Measurements from ENCODE around the gene PTPRE. TPM values are rescaled to one million over a fixed set of nuclear protein-coding genes. Genes with fewer than 3 reads are reported as not detected.

The PTPRE gene
- total RNA-seq, 6 donors from 2014 or later, result 49.9 to 89.2 (median 64.2) TPM

- DNase-seq (no peak), ATAC-seq (ENCODE audit: low FRiP score in 2 of 2) (no peak)
- 37 to 39% methylated on average over 12 of the region's 12 CpGs for WGBS, 2 donors
- Histone ChIP-seq H3K4me3 (no peak overlapping the region), H3K4me1 (peaks cover 38 to 54% (median 41%) of the 10 kb centered on the region in 4 donors), H3K9me3 (no peaks in the 10 kb centered on the region), H3K27ac (peak overlapping the region; percentile 66 to 85 (median 80)), H3K36me3 (no peaks in the 10 kb centered on the region), H3K27me3 (no peaks in the 10 kb centered on the region)
- TF ChIP-seq EP300 (IDR thresholded peaks at IDR 0.05), result peak in 2 of 4 donors; percentile 49 to 72
- no peak for TF ChIP-seq POLR2A (IDR thresholded peaks at IDR 0.05)
- TF ChIP-seq POLR2AphosphoS5 (IDR thresholded peaks at IDR 0.05), result peak; percentile 25 to 52
- peak in 1 of 6 experiments; percentile 29 for TF ChIP-seq CTCF (IDR thresholded peaks at IDR 0.05)
Observed at GRCh38 chr10:127919418-127920271, 12.7 kb downstream of the PTPRE start.

GRCh38 chr10:127920306-127921074 is 13.6 kb downstream of the PTPRE start:
- DNase-seq (no peak), ATAC-seq (ENCODE audit: low FRiP score in 2 of 2) (peak in 1 of 2 donors; percentile 21)
- H3K9me3 ChIP-seq, result no peaks in the 10 kb centered on the region
- H3K36me3 ChIP-seq, result no peaks in the 10 kb centered on the region
- peak overlapping the region; percentile 66 to 85 (median 80) for H3K27ac ChIP-seq
- no peak overlapping the region for H3K4me3 ChIP-seq
- peaks cover 43 to 60% (median 44%) of the 10 kb centered on the region in 4 donors for H3K4me1 ChIP-seq
- no peaks in the 10 kb centered on the region for H3K27me3 ChIP-seq
- 75% methylated on average over 10 to 11 of the region's 11 CpGs for WGBS, 2 donors
- TF ChIP-seq POLR2A (IDR thresholded peaks at IDR 0.05) (no peak), EP300 (IDR thresholded peaks at IDR 0.05) (no peak), CTCF (IDR thresholded peaks at IDR 0.05) (no peak), POLR2AphosphoS5 (IDR thresholded peaks at IDR 0.05) (no peak)

- 73 to 89% methylated on average over 6 to 11 of the region's 11 CpGs for WGBS, 2 donors
- peak overlapping the region; percentile 67 to 85 (median 80) for H3K27ac ChIP-seq
- no peaks in the 10 kb centered on the region for H3K27me3 ChIP-seq
- no peaks in the 10 kb centered on the region for H3K9me3 ChIP-seq
- H3K4me1 ChIP-seq, result peaks cover 50 to 67% (median 50%) of the 10 kb centered on the region in 4 donors
- no peak for ATAC-seq (ENCODE audit: low FRiP score in 2 of 2)
- H3K4me3 ChIP-seq, result no peak overlapping the region
- DNase-seq, result peak in 1 of 2 donors; percentile 50
- H3K36me3 ChIP-seq, result no peaks in the 10 kb centered on the region
- TF ChIP-seq POLR2A (IDR thresholded peaks at IDR 0.05), result no peak
- TF ChIP-seq CTCF (IDR thresholded peaks at IDR 0.05), result no peak
- no peak for TF ChIP-seq POLR2AphosphoS5 (IDR thresholded peaks at IDR 0.05)
- no peak for TF ChIP-seq EP300 (IDR thresholded peaks at IDR 0.05)
Observed at GRCh38 chr10:127921075-127921752, 14.3 kb downstream of the PTPRE start.

GRCh38 chr10:127921753-127922145 is 14.8 kb downstream of the PTPRE start:
- H3K27me3 ChIP-seq, result no peaks in the 10 kb centered on the region
- no peak overlapping the region for H3K4me3 ChIP-seq
- no peaks in the 10 kb centered on the region for H3K9me3 ChIP-seq
- DNase-seq, result no peak
- no peaks in the 10 kb centered on the region for H3K36me3 ChIP-seq
- TF ChIP-seq EP300 (IDR thresholded peaks at IDR 0.05), result no peak
- peak overlapping the region; percentile 67 to 85 (median 80) for H3K27ac ChIP-seq
- H3K4me1 ChIP-seq, result peaks cover 50 to 72% (median 53%) of the 10 kb centered on the region in 4 donors
- 40 to 63% methylated on average over 2 of the region's 2 CpGs for WGBS, 2 donors
- peak in 1 of 2 donors; percentile 59 for ATAC-seq (ENCODE audit: low FRiP score in 2 of 2)

Measured in upper lobe of left lung (tissue), 6 donors.